ENCODE results near the gene TMEM259.

- no peak for TF ChIP-seq CTCF (IDR thresholded peaks at IDR 0.05)
- TF ChIP-seq EP300 (IDR thresholded peaks at IDR 0.05; ENCODE audit: low read depth), result no peak
- TF ChIP-seq POLR2AphosphoS5 (IDR thresholded peaks at IDR 0.05), result no peak
- no peak for TF ChIP-seq POLR2A (IDR thresholded peaks at IDR 0.05)
These were observed 55.9 kb downstream of the TMEM259 start for GRCh38 chr19:964761-965694.
